SHP77 treated with DMSO at 0.1 percent for 48 hours (cell line): ENCODE data around the gene TRPM2.
"Not testable (repeated sequence)": the region's sequence is repeated elsewhere in the genome, so short reads cannot be mapped to it uniquely, and the experiment has no call there.

Experiments used
- DNase-seq: peaks from one replicate; lab custom pipeline; 2025; lab: John Stamatoyannopoulos, UW

The TRPM2 gene

GRCh38 chr21:44397431-44398031 lies 44.1 kb downstream of the TRPM2 start:
- no peak for DNase-seq

- DNase-seq: no peak
Measured at GRCh38 chr21:44398499-44398898, 45.1 kb downstream of the TRPM2 start.

GRCh38 chr21:44399151-44399954 lies 45.9 kb downstream of the TRPM2 start:
- DNase-seq: no peak

GRCh38 chr21:44399955-44400790 lies 46.8 kb downstream of the TRPM2 start:
- DNase-seq: no peak

GRCh38 chr21:44400791-44401385 lies 47.5 kb downstream of the TRPM2 start:
- DNase-seq: no peak

- DNase-seq: no peak
Measured at GRCh38 chr21:44401386-44402160, 48.2 kb downstream of the TRPM2 start.

GRCh38 chr21:44402323-44403105 lies 49.1 kb downstream of the TRPM2 start:
- no peak for DNase-seq

- DNase-seq: no peak
Measured at GRCh38 chr21:44403106-44404020, 49.9 kb downstream of the TRPM2 start.

GRCh38 chr21:44404482-44404881 lies 51.1 kb downstream of the TRPM2 start:
- not testable (repeated sequence) for DNase-seq

GRCh38 chr21:44405091-44405947 lies 51.9 kb downstream of the TRPM2 start:
- DNase-seq: no peak

GRCh38 chr21:44405948-44406872 lies 52.8 kb downstream of the TRPM2 start:
- no peak for DNase-seq

- no peak for DNase-seq
Measured at GRCh38 chr21:44406953-44407352, 53.5 kb downstream of the TRPM2 start.

- no peak for DNase-seq
Measured at GRCh38 chr21:44407493-44407892, 54.1 kb downstream of the TRPM2 start.

- no peak for DNase-seq
Measured at GRCh38 chr21:44408226-44408625, 54.8 kb downstream of the TRPM2 start.

GRCh38 chr21:44413566-44414290 lies 60.3 kb downstream of the TRPM2 start:
- DNase-seq: no peak

- no peak for DNase-seq
Measured at GRCh38 chr21:44414291-44415072, 61.1 kb downstream of the TRPM2 start.
